HEK293T (cell line): ENCODE measurements around the gene CFDP1.
"Not testable (repeated sequence)": the region's sequence is repeated elsewhere in the genome, so short reads cannot be mapped to it uniquely, and the experiment has no call there.

ENCODE experiments used
- CTCF ChIA-PET: fragments of 350-600 bp; formaldehyde crosslinking; extraction: SDS; loops from one replicate; lab custom pipeline; 2021; ENCODE audit warnings: antibody characterized with exemption, inconsistent platforms; lab: Yijun Ruan, JAX
- POLR2A ChIA-PET: fragments of 350-600 bp; formaldehyde crosslinking; extraction: SDS; loops from one replicate; lab custom pipeline; 2020; ENCODE audit warnings: antibody characterized with exemption, inconsistent platforms; lab: Yijun Ruan, JAX
- DNase-seq: peaks from one replicate; pipeline ENCODE4 v3.0.0; 2012; ENCODE audit warnings: mixed read lengths; ENCODE audit errors: extremely low spot score
- ARNT ChIP-seq: fragments of 450-650 bp; IDR thresholded peaks from 2 replicates; pipeline ENCODE4 v1.6.1; 2017; ENCODE audit warnings: mild to moderate bottlenecking
- BHLHE40 ChIP-seq: fragments of 450-650 bp; IDR thresholded peaks from 2 replicates; pipeline ENCODE4 v1.6.1; 2016; ENCODE audit warnings: mild to moderate bottlenecking, moderate library complexity, borderline replicate concordance
- CTBP1 ChIP-seq: fragments of 450-650 bp; IDR thresholded peaks from 2 replicates; pipeline ENCODE4 v1.6.1; 2016; ENCODE audit warnings: borderline replicate concordance
- ELF4 ChIP-seq: fragments of 450-650 bp; IDR thresholded peaks from 2 replicates; pipeline ENCODE4 v1.6.1; 2017; ENCODE audit warnings: antibody characterized with exemption
- FOXA1 ChIP-seq: fragments of 450-650 bp; IDR thresholded peaks from 2 replicates; pipeline ENCODE4 v1.6.1; 2016; ENCODE audit warnings: mild to moderate bottlenecking
- FOXK2 ChIP-seq: fragments of 450-650 bp; IDR thresholded peaks from 2 replicates; pipeline ENCODE4 v1.6.1; 2016; ENCODE audit warnings: mild to moderate bottlenecking
- FOXM1 ChIP-seq: fragments of 450-650 bp; IDR thresholded peaks from 2 replicates; pipeline ENCODE4 v1.6.1; 2017; ENCODE audit warnings: mild to moderate bottlenecking, borderline replicate concordance
- HDGF ChIP-seq: fragments of 450-650 bp; IDR thresholded peaks from 2 replicates; pipeline ENCODE4 v1.6.1; 2017; ENCODE audit warnings: antibody characterized with exemption, borderline replicate concordance
- L3MBTL2 ChIP-seq: fragments of 450-650 bp; conservative IDR thresholded peaks from 2 replicates; pipeline ENCODE4 v1.6.1; 2016; ENCODE audit warnings: mild to moderate bottlenecking
- LEF1 ChIP-seq: fragments of 450-650 bp; IDR thresholded peaks from 2 replicates; pipeline ENCODE4 v1.6.1; 2017; ENCODE audit warnings: mild to moderate bottlenecking, borderline replicate concordance
- NFRKB ChIP-seq: fragments of 450-650 bp; IDR thresholded peaks from 2 replicates; pipeline ENCODE4 v1.6.1; 2016; ENCODE audit warnings: mild to moderate bottlenecking, moderate library complexity
- PKNOX1 ChIP-seq: fragments of 450-650 bp; IDR thresholded peaks from 2 replicates; pipeline ENCODE4 v1.6.1; 2016
- SP1 ChIP-seq: fragments of 450-650 bp; IDR thresholded peaks from 2 replicates; pipeline ENCODE4 v1.6.1; 2017
- SUZ12 ChIP-seq: fragments of 450-650 bp; IDR thresholded peaks from 2 replicates; pipeline ENCODE4 v1.6.1; 2016; ENCODE audit warnings: mild to moderate bottlenecking
- TARDBP ChIP-seq: fragments of 450-650 bp; IDR thresholded peaks from 2 replicates; pipeline ENCODE4 v1.6.1; 2016
- ZNF384 ChIP-seq: fragments of 450-650 bp; IDR thresholded peaks from 2 replicates; pipeline ENCODE4 v1.6.1; 2016

Gene CFDP1

GRCh38 chr16:75289189-75289588 is 144.1 kb downstream of the CFDP1 start:
- CTCF ChIA-PET = no interaction called here
- TF ChIP-seq PKNOX1 (no peak), TARDBP (no peak), FOXK2 (no peak)
- DNase-seq = no peak
- POLR2A ChIA-PET = no interaction called here

GRCh38 chr16:75288596-75289120 is 144.6 kb downstream of the CFDP1 start:
- ChIA-PET CTCF (no interaction called here), POLR2A (no interaction called here)
- TF ChIP-seq ZNF384 (no peak), SUZ12 (no peak), L3MBTL2 (no peak), ARNT (no peak), CTBP1 (no peak)
- DNase-seq = no peak

GRCh38 chr16:75288181-75288580 is 145.1 kb downstream of the CFDP1 start:
- DNase-seq = no peak
- ChIA-PET CTCF (no interaction called here), POLR2A (no interaction called here)
- no peak for TF ChIP-seq PKNOX1
- no peak for TF ChIP-seq ZNF384
- TF ChIP-seq CTBP1 = no peak

GRCh38 chr16:75287708-75288107 is 145.6 kb downstream of the CFDP1 start:
- TF ChIP-seq SUZ12 (no peak), TARDBP (no peak), LEF1 (no peak)
- no peak for DNase-seq
- POLR2A ChIA-PET = no interaction called here
- CTCF ChIA-PET = no interaction called here

GRCh38 chr16:75286389-75286788 is 146.9 kb downstream of the CFDP1 start:
- CTCF ChIA-PET = no interaction called here
- POLR2A ChIA-PET = no interaction called here
- no peak for TF ChIP-seq ELF4
- no peak for DNase-seq

GRCh38 chr16:75282466-75283281 is 150.6 kb downstream of the CFDP1 start:
- ChIA-PET POLR2A (interaction anchor here (1.7 kb wide), 1 partner anchor 17 kb away, joined by 4 read pairs; no protein-coding TSS in a partner anchor), CTCF (interaction anchor here (1.0 kb wide), 1 partner anchor 32 kb away, joined by 3 read pairs; no protein-coding TSS in a partner anchor)
- no peak for DNase-seq
- no peak for TF ChIP-seq ZNF384
- TF ChIP-seq ARNT = no peak
- TF ChIP-seq SP1 = no peak
- no peak for TF ChIP-seq LEF1
- TF ChIP-seq TARDBP = no peak
- TF ChIP-seq FOXA1 = no peak
- TF ChIP-seq BHLHE40 = no peak
- TF ChIP-seq L3MBTL2 = no peak
- TF ChIP-seq PKNOX1 = no peak
- TF ChIP-seq NFRKB = no peak
- TF ChIP-seq CTBP1 = no peak
- TF ChIP-seq FOXM1 = no peak
- no peak for TF ChIP-seq FOXK2
- TF ChIP-seq SUZ12 = no peak
- TF ChIP-seq ELF4 = no peak
- TF ChIP-seq HDGF = no peak

- DNase-seq = no peak
- POLR2A ChIA-PET = interaction anchor here (1.7 kb wide), 1 partner anchor 16 kb away, joined by 4 read pairs; no protein-coding TSS in a partner anchor
These were observed 151.5 kb downstream of the CFDP1 start for GRCh38 chr16:75281826-75282225.

GRCh38 chr16:75281009-75281408 is 152.3 kb downstream of the CFDP1 start:
- CTCF ChIA-PET = interaction anchor here (0.6 to 1.3 kb wide), 2 partner anchors 42 to 104 kb away, joined by 3 to 4 read pairs; no protein-coding TSS in a partner anchor
- DNase-seq, POLR2A ChIA-PET: not testable (repeated sequence)

More at GRCh38 chr16:75281826-75282225, 151.5 kb downstream of the CFDP1 start:
- TF ChIP-seq TARDBP (no peak), NFRKB (no peak), SP1 (no peak), FOXA1 (no peak), FOXM1 (no peak), ELF4 (no peak), SUZ12 (no peak), CTBP1 (no peak), ZNF384 (no peak), LEF1 (no peak), HDGF (no peak), ARNT (no peak), PKNOX1 (no peak), L3MBTL2 (no peak), FOXK2 (no peak)
- CTCF ChIA-PET = interaction anchor here (0.8 to 1.0 kb wide), 2 partner anchors 31 to 48 kb away, joined by 3 read pairs; no protein-coding TSS in a partner anchor
